ENCODE results near the gene BEND4. TPM values are rescaled to one million over a fixed set of nuclear protein-coding genes. Genes with fewer than 3 reads are reported as not detected.
"Not testable (repeated sequence)": the region's sequence is repeated elsewhere in the genome, so short reads cannot be mapped to it uniquely, and the experiment has no call there.

The BEND4 gene
- total RNA-seq: not detected
- long read RNA-seq: 0 reads

- ATAC-seq (no peak), DNase-seq (no peak)
- intact Hi-C loops (cut with micrococcal nuclease): no loop called here
Measured at GRCh38 chr4:42152507-42153504, at the start of gene BEND4. Gene BEND4, minus strand, starts transcription at chr4:42152655. Its CDS starts 512 bp downstream, at chr4:42152143.

DNA sequence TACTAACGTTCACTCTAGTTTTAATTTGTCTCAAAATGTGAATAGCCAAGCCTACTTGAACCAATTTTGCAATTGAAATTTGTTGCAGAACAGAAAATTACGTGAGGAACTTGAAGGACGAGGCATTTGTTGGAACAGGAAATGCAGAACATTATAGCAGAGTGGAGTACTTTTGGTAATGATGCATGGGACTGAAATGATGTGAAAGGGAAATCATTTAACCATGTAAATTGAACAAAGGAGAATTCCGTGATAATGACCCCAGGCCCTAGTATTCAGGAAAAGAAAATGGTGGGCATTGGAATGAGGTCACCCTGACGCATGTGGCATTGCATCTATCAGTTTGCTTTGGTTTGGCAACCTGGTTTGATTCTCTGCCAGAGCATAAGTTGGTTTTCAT is 44.9 kb upstream of the BEND4 start:
- intact Hi-C loops (cut with micrococcal nuclease): no loop called here
- no peak for ATAC-seq

DNA sequence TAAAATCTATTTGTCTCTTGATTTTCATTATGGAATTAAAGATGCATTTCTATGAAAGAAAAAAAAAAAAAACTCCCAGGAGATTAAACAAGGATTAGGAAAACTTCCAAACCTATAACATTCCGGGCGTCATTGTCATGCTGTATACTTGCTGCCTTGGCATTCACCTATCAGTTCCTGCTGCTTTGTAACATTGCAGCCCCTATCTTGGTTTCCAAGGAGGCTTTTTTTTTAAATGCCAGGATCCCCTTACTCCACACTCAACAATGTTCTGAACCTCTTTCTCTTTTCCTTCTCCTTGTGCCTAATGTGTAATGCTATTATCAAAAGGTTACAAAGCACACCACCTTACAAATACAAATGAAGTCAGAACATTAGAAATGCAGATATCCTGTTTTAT is 20.5 kb upstream of the BEND4 start:
- DNase-seq: no peak
- intact Hi-C loops (cut with micrococcal nuclease): no loop called here
- no peak for ATAC-seq

More for the DNA sequence above, 44.9 kb upstream of the BEND4 start:
- no peak for DNase-seq

DNA sequence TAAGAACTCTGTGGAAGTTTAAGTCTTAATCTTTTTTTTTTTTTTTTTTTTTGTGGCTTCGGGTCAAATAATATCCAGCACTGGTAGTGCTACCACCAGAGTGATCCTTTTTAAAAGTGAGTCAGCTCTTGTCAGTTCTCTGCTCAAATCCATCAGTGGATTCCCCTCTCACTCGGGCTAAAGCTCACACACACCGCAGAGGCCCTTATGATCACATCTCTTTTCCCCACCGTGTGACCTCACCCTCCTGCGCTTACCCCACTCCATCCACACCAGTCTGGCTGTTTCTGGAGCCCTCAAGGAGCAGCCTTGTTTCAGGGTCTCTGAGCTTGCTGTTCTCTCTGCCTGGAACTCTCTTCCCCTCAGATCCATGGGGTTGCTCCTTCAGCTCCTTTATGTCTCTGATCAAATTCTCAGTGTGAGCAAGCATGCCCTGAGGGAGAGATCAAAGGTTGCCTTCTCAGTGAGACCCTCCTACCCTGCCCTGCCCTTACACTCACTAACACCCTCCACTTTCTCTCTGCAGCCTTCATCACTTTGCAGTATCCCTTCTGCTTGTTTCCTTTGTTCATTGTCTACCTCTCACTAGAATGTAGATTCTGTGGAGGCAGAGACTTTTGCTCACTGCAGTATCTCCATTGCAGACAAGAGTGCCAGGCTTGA is 19.8 kb upstream of the BEND4 start:
- DNase-seq: no peak
- intact Hi-C loops (cut with micrococcal nuclease): no loop called here
- ATAC-seq: no peak

DNA sequence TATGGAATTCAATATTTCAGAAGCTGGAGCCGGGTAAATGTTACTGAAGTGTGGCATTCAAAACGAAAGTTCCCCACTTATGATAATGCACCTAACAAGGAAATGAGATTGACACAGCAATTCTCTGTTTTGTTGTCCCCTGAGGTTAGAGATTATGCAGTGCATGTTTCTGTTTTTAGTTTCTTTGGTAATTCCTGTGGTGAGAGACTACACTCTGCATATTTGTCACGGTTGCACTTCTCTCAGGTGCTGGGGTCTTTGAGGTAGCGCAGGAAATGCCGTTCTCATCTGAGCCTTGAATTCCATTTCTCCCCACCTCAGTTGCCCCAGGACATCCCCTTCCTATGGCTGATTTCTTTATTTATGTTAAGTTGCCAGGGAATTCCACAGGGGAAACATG is 15.3 kb upstream of the BEND4 start:
- intact Hi-C loops (cut with micrococcal nuclease): no loop called here
- DNase-seq (no peak), ATAC-seq (no peak)

- intact Hi-C loops (cut with micrococcal nuclease): not testable (repeated sequence)
Measured at GRCh38 chr4:42166186-42166585, 13.7 kb upstream of the BEND4 start.

DNA sequence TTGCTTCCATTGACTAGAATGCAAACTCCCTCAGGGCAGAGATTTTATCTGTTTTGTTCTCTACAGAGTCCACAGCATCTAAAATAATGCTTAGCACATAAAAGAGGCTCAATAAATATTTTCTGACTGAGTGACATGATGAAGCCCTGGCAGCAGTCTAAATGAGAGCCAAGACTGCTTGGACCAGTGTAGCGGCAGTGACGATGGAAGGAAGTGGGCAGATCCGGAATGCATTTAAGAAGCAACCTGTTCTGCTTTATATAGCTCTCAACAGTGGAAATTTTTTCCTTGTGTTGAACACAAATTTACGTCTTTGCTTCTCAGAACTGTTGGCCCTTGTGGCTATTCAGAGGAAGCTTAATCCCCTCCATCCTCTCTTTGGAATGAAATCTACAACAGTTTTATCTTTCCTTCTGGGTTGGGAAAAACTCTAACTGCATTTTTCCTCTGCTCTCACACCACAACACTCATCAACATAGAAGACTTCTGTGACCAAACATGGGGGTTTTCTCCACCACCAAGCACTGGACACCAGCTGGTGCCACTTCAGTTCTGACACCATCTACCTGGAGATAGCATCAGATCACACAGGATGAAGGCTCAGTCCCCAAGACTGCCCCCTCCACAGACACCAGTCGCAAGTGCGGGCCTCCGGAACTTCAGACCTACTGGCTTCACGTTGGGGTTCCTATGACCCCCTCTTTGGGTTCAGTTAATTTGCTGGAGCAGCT is 7.0 kb upstream of the BEND4 start:
- intact Hi-C loops (cut with micrococcal nuclease): no loop called here
- DNase-seq: no peak
- no peak for ATAC-seq

More at GRCh38 chr4:42166186-42166585, 13.7 kb upstream of the BEND4 start:
- ATAC-seq, DNase-seq: not testable (repeated sequence)

DNA sequence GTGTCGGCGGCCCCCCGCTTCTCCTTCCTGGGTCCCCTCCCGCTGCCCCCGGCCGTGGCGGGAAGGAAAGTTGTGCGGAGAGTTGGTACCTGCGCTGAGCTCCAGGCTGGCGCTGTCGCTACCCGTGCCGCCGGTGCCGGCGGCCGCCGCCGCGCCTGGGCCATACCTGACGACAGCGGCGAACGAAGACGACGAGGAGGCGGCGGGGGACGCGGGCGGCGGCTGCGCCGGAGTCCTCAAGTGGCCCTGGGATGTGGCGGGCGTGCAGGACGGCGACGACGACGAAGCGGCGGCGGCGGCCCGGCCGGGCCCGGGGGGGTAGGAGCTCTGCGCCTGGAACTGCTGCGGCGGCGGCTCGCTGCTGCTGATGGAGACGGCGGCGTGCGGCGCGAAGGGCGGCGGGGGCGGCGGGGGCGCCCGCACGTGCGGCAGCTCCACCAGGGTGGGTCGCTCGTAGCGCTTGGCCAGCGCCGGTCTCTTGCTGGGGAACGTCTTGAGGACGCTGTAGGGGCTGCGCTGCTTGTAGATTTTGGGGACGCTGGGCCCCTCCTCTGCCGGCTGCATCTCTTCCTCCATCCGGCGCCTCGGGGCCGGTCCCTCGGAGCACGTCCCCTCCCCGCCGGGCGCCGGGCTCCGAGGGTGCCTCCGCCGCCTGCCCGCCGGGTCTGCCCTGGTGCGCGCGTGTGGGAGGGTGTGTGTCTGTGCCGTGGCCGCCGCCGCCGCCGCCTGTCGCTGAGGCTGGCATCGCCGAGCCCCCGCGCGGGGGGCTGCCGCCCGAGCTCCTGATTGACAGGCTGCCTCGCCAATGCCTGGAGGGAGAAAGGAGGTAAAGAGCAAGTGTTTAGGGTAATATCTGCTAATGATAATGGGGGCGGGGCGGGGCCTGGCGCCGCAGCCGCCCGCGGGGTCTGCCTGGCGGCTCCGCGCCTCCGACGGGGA is 618 bp downstream of the BEND4 start:
- no peak for ATAC-seq
- intact Hi-C loops (cut with micrococcal nuclease): no loop called here
- no peak for DNase-seq

DNA sequence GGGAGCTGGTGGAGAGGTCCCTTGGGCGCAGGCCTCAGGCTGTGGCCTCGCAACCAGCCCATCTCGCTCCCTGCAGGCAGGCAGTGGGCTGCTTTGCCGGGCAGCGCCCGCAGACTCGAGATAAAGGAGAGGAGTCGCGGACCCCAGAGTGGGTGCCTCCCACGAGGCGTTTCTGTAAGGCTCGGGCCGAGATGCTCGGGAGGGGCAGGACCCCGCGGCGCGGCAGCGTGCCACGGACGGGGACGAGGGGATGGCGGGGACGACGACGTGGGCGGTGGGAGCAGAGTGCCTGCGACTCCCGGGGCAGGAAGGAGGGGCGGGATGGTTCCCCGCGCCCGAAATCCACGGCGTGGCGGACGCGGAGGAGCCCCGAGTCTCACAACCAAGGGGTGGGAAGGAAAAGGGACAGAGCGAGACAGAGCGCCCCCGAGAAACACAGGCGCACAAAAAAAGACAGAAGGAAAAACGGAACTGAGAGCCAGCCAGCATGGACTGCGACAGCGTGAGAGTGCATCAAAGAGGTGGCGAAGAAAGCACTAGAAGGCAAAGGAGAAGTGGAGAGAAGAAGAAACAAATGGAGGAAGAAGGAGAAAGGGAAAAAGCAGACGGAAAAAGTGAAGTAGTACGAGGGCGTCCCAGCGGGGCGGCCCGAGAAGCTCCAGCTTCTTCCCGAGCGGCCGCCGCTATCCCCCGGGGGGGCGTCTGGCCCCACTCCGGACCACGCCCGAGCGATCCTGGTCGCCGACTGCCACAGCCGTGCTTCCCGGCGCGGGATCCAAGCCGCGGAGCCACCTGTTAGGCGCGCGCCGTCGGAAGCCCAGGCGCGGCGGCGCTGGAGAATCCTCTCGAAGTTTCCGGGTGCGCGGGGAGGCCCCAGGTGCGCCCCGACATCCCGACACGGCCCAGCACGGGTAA is 1.5 kb downstream of the BEND4 start:
- DNase-seq (no peak), ATAC-seq (no peak)
- intact Hi-C loops (cut with micrococcal nuclease): no loop called here

DNA sequence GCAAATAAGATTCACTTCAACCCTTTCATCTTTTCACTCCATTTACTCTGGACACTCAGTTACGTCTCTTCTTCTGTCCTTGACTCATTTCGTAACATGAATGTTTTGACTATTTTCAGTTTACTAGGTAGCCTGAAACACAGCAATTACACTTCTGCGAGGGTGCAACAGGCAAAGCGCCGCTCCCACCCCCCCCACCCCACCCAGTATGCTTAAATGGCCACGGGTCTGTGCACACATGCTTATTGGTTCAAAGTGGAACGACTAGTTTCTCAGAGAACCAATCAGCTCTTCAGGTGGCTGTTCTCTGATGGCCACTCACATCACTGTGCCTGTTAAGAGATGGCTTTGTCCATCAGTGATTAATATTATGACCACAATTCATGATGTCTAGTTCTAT is 3.5 kb downstream of the BEND4 start:
- ATAC-seq (no peak), DNase-seq (no peak)
- intact Hi-C loops (cut with micrococcal nuclease): no loop called here

DNA sequence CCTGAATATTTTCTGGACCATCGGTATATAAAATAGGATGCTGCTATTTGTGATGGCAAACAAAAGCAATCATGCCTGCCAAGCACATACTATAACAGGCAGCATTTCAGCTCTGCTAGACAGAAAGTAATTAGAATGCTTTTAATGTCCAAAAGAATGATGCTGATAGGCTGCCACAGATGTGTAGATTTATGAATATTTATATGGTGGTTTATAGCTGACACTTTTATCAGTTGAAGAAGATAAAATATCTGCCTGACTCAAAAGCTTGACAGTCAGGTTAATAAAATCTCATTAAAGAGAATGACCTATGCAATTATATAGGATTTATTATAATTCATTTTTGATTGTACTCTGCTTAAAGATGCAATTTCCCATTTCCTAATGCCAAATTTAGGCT is 4.0 kb downstream of the BEND4 start:
- no peak for DNase-seq
- ATAC-seq: no peak
- intact Hi-C loops (cut with micrococcal nuclease): no loop called here

DNA sequence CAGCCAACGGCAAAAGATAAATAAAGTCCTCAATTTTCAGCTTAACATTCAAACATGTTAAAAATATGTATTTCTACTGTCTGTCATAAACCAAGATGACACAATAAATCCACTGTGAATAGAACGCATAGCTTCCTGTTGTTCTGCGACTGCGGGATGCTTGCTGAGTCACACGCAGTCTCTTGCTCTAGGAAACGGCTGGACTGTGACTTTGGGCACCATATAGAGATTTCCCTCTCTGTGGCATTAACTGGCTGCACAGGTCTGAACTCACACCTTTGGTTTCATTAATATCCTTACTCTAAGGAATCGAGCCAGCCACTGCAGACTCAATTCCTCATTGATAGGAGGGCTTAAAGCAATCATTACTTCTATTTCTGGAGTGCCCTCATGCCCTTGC is 8.4 kb downstream of the BEND4 start:
- DNase-seq: no peak
- intact Hi-C loops (cut with micrococcal nuclease): no loop called here
- no peak for ATAC-seq

DNA sequence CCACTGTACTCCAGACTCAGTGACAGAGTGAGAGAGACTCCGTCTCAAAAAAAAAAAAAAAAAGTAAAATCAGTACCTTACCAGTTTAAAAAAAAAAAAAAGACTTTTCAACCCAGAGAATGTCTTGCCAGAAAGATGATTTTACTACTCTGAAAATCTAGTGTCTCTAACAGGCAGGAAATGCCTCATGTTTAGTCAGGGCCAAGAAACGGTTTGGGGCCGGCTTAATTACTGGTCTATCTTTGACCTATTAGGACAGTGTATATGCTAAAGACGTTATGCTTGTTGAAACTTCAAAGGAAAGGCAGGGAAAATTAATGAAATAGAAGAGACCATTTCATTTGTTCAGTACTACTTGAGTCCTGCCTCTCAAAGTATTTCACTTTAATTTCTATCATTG is 9.9 kb downstream of the BEND4 start:
- no peak for DNase-seq
- no peak for ATAC-seq
- intact Hi-C loops (cut with micrococcal nuclease): no loop called here

- no peak for DNase-seq
- ATAC-seq: no peak
- intact Hi-C loops (cut with micrococcal nuclease): no loop called here
Measured at GRCh38 chr4:42136371-42136770, 16.1 kb downstream of the BEND4 start.

DNA sequence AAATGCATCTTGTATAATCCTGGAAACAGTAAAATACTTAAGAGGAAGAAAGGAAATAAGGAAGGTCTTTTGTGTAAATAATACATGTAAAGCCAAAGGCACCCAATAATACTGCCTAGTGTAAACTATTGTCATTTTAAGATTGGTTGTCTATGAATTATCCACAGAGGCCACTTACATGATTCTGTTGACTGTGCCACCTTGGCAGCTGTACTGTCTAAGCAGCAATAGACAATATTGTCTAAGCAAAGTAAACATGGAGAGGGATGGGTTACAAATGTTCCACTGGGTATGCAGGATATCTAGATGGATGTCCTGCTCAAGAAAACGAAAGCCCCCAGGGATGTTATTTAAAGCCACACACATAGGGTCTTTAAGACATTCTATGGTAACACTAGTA is 19.4 kb downstream of the BEND4 start:
- intact Hi-C loops (cut with micrococcal nuclease): no loop called here
- DNase-seq (no peak), ATAC-seq (no peak)

GRCh38 chr4:42132099-42132498 is 20.4 kb downstream of the BEND4 start:
- ATAC-seq (no peak), DNase-seq (no peak)
- intact Hi-C loops (cut with micrococcal nuclease): no loop called here

DNA sequence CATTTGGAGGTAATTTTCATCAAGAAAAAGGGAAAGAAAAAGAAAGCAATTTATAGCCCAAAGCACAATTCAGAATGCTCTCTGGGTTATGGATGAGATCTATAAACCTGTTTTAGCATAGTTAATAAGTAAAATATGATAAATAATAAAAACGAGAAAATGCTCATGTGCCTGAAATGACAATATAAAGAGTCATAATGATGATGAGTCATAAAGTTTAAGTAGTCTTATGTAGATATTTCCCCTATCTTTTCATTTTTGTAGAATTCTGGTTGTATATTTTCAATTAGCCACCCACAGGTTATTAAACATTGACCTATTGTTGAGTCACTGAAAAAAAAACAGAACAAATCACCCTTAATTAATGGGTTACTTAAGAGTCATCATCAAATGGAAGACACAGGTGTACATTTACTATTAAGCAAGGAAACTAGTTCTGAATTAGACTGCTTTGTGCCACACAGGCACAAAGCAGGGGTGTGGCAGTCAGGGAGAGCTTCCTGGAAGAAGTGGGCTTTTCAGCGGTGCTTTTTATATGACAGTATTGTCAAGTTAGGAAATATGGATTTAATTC is 29.3 kb downstream of the BEND4 start:
- intact Hi-C loops (cut with micrococcal nuclease): no loop called here
- no peak for DNase-seq
- no peak for ATAC-seq

Measured in left ventricle myocardium superior (tissue), 1 donor.